Fibroblast of lung (primary cell): ENCODE results near the gene RARG. TPM values are rescaled to one million over a fixed set of nuclear protein-coding genes. Genes with fewer than 3 reads are reported as not detected.

Experiments used
- DNase-seq, 2 donors: peaks; one replicate each; pipeline versions ENCODE4 v3.0.0 to v3.0.0-alpha.2; 2010; ENCODE audit warnings: low read depth in 2 of 2
- H2AFZ ChIP-seq: 2 replicates; pipeline ENCODE4 v1.5.1; 2012; ENCODE audit warnings: low read length, control low read depth, inconsistent platforms
- H3K27ac ChIP-seq: 2 replicates; pipeline ENCODE4 v1.5.1; 2011; ENCODE audit warnings: low read length, control low read depth; ENCODE audit not compliant: insufficient read depth
- H3K27me3 ChIP-seq: 2 replicates; pipeline ENCODE4 v1.5.1; 2011; ENCODE audit warnings: mild to moderate bottlenecking, low read length; ENCODE audit not compliant: control insufficient read depth, insufficient read depth
- H3K36me3 ChIP-seq: 2 replicates; pipeline ENCODE4 v1.5.1; 2011; ENCODE audit warnings: low read length; ENCODE audit not compliant: control insufficient read depth, insufficient read depth
- H3K4me1 ChIP-seq: 2 replicates; pipeline ENCODE4 v1.5.1; 2011; ENCODE audit warnings: low read length; ENCODE audit not compliant: control insufficient read depth, insufficient read depth; ENCODE audit errors: extremely low read depth
- H3K4me2 ChIP-seq: 2 replicates; pipeline ENCODE4 v1.5.1; 2011; ENCODE audit warnings: low read length, control low read depth; ENCODE audit not compliant: insufficient read depth; ENCODE audit errors: extremely low read depth
- H3K4me3 ChIP-seq, 4 experiments: fragments of 200-600 bp in 1 of 4; sonication (generic) in 1 of 4; replicated peaks in 1 of 4; 2 replicates each; pipeline ENCODE4 v1.5.1; 2011 to 2016; ENCODE audit warnings: low read length in 4 of 4, low read depth in 3 of 4, mild to moderate bottlenecking in 3 of 4, control low read depth in 2 of 4, inconsistent platforms in 1 of 4, mixed read lengths in 1 of 4; ENCODE audit not compliant: insufficient read depth in 1 of 4; ENCODE audit errors: control extremely low read depth in 1 of 4
- H3K79me2 ChIP-seq: 2 replicates; pipeline ENCODE4 v1.5.1; 2012; ENCODE audit warnings: mild to moderate bottlenecking, low read length, inconsistent platforms; ENCODE audit not compliant: control insufficient read depth, insufficient read depth
- H3K9ac ChIP-seq: 2 replicates; pipeline ENCODE4 v1.5.1; 2011; ENCODE audit warnings: mild to moderate bottlenecking, low read length, control low read depth; ENCODE audit not compliant: insufficient read depth
- H3K9me3 ChIP-seq: 2 replicates; pipeline ENCODE4 v1.5.1; 2012; ENCODE audit warnings: low read depth, low read length; ENCODE audit not compliant: control insufficient read depth, insufficient read depth
- H4K20me1 ChIP-seq: 2 replicates; pipeline ENCODE4 v1.5.1; 2011; ENCODE audit warnings: low read length; ENCODE audit not compliant: control insufficient read depth, insufficient read depth; ENCODE audit errors: extremely low read depth
- CTCF ChIP-seq, 2 donors: IDR thresholded peaks in 1 of 2; conservative IDR thresholded peaks in 1 of 2; 1 replicate in 1 of 2; 2 replicates in 1 of 2; pipeline ENCODE4 v1.5.1; 2011 to 2012; ENCODE audit warnings: low read length in 2 of 2, control low read depth in 1 of 2, inconsistent platforms in 1 of 2, low read depth in 1 of 2, mild to moderate bottlenecking in 1 of 2
- EZH2 ChIP-seq: IDR thresholded peaks from 2 replicates; pipeline ENCODE4 v1.5.1; 2012; ENCODE audit warnings: low read length, control low read depth, mild to moderate bottlenecking; ENCODE audit errors: missing control alignments
- polyA plus RNA-seq, 2 donors: library from polyadenylated mRNA; depleted of rRNA in 1 of 2; stranded (reverse) in 1 of 2; unstranded in 1 of 2; fragments of >200 nt; gene quantifications; 2 replicates each; pipeline ENCODE4 v1.2.1, GENCODE V29; 2011 to 2012; ENCODE audit warnings: missing spikeins in 1 of 2
- total RNA-seq: library from RNA; depleted of rRNA; stranded (reverse); fragments of >200 nt; gene quantifications from 2 replicates; pipeline ENCODE4 v1.2.1, GENCODE V29; 2014

Gene RARG
- total and polyA plus RNA-seq, 2 donors (not counting 1 experiment from before 2014, with no cell fraction given) = 30.4 to 51.4 TPM

GRCh38 chr12:53181935-53182334 lies 50.1 kb downstream of the RARG start:
- Histone ChIP-seq H2AFZ (no peak overlapping the region), H3K9ac (no peak overlapping the region), H3K4me1 (peaks cover 10% of the 10 kb centered on the region), H3K9me3 (no peaks in the 10 kb centered on the region), H3K79me2 (peaks cover 16% of the 10 kb centered on the region), H3K36me3 (peaks cover 5% of the 10 kb centered on the region), H3K27me3 (no peaks in the 10 kb centered on the region), H3K4me2 (peak overlapping the region; percentile 90), H3K4me3 (peak overlapping the region; percentile 77 to 83 (median 81)), H3K27ac (no peak overlapping the region), H4K20me1 (no peaks in the 10 kb centered on the region)
- DNase-seq = no peak
- no peak for TF ChIP-seq EZH2
- no peak for TF ChIP-seq CTCF (conservative IDR thresholded peaks at IDR 0.05 in 1 of 2, IDR thresholded peaks at IDR 0.05 in 1 of 2; ENCODE audit: low read depth in 1 of 2, low read length in 2 of 2)

- Histone ChIP-seq H3K9me3 (no peaks in the 10 kb centered on the region), H3K79me2 (peaks cover 16% of the 10 kb centered on the region), H3K27me3 (no peaks in the 10 kb centered on the region), H3K9ac (peak overlapping the region; percentile 77), H4K20me1 (no peaks in the 10 kb centered on the region), H3K27ac (peak overlapping the region; percentile 92), H2AFZ (peak overlapping the region; percentile 66), H3K4me2 (peak overlapping the region; percentile 90), H3K4me1 (peaks cover 10% of the 10 kb centered on the region), H3K36me3 (peaks cover 5% of the 10 kb centered on the region), H3K4me3 (peak overlapping the region; percentile 77 to 83 (median 81))
- peak; percentile 77 for DNase-seq
- TF ChIP-seq EZH2 (no peak), CTCF (conservative IDR thresholded peaks at IDR 0.05 in 1 of 2, IDR thresholded peaks at IDR 0.05 in 1 of 2; ENCODE audit: low read depth in 1 of 2, low read length in 2 of 2) (no peak)
Measured at GRCh38 chr12:53180931-53181645, 50.9 kb downstream of the RARG start.

GRCh38 chr12:53180220-53180930 lies 51.6 kb downstream of the RARG start, which contains the start of the genes CSAD and ZNF740:
CSAD (minus strand) TSS chr12:53180925; CDS start chr12:53173470, 7,455 bp downstream.
ZNF740 (plus strand) TSS chr12:53180722; CDS start chr12:53181984, 1,262 bp downstream.
- H2AFZ ChIP-seq = peak within 1 kb of the TSS; percentile 90
- H3K4me3 ChIP-seq = peak within 1 kb of the TSS; percentile 77 to 83 (median 81)
- no peaks in the 10 kb centered on the region for H3K9me3 ChIP-seq
- TF ChIP-seq EZH2 = no peak
- no peak for TF ChIP-seq CTCF (conservative IDR thresholded peaks at IDR 0.05 in 1 of 2, IDR thresholded peaks at IDR 0.05 in 1 of 2; ENCODE audit: low read depth in 1 of 2, low read length in 2 of 2)
- peak; percentile 97 for DNase-seq
- peak within 1 kb of the TSS; percentile 90 for H3K4me2 ChIP-seq
- peak within 1 kb of the TSS; percentile 92 for H3K27ac ChIP-seq
- peaks cover 16% of the 10 kb centered on the region for H3K79me2 ChIP-seq
- H4K20me1 ChIP-seq = no peaks in the 10 kb centered on the region
- no peaks in the 10 kb centered on the region for H3K27me3 ChIP-seq
- H3K36me3 ChIP-seq = peaks cover 3% of the 10 kb centered on the region
- peaks cover 10% of the 10 kb centered on the region for H3K4me1 ChIP-seq
- H3K9ac ChIP-seq = peak within 1 kb of the TSS; percentile 77
